RWPE2 (cell line): ENCODE results near the gene NDRG2.
"Not testable (repeated sequence)": the region's sequence is repeated elsewhere in the genome, so short reads cannot be mapped to it uniquely, and the experiment has no call there.

ENCODE experiments used
- ATAC-seq: fragments of 200-7000 bp; cut with Tn5 transposase; 3 replicates; pipeline ENCODE4 v1.9.1; 2021; ENCODE audit warnings: low read depth
- DNase-seq: peaks from one replicate; pipeline ENCODE4 v3.0.0-alpha.2; 2020; ENCODE audit warnings: low spot score
- H3K27ac ChIP-seq: fragments of 450-650 bp; 2 replicates; pipeline ENCODE4 v1.5.1; 2017; ENCODE audit warnings: mild to moderate bottlenecking; ENCODE audit not compliant: poor library complexity, severe bottlenecking
- H3K27me3 ChIP-seq: fragments of 250-450 bp; sonication (Bioruptor Pico); 2 replicates; pipeline ENCODE4 v1.5.1; 2021; ENCODE audit warnings: mild to moderate bottlenecking, moderate library complexity; ENCODE audit not compliant: insufficient read depth, poor library complexity, severe bottlenecking
- H3K36me3 ChIP-seq: fragments of 250-450 bp; sonication (Bioruptor Pico); 2 replicates; pipeline ENCODE4 v1.5.1; 2020; ENCODE audit warnings: low read depth, mild to moderate bottlenecking, moderate library complexity
- H3K4me1 ChIP-seq: fragments of 250-450 bp; sonication (Bioruptor Pico); 2 replicates; pipeline ENCODE4 v1.5.1; 2021; ENCODE audit warnings: mild to moderate bottlenecking, moderate library complexity; ENCODE audit not compliant: insufficient read depth, poor library complexity, severe bottlenecking
- H3K4me3 ChIP-seq: fragments of 250-450 bp; sonication (Bioruptor Pico); 2 replicates; pipeline ENCODE4 v1.5.1; 2021; ENCODE audit warnings: mild to moderate bottlenecking, moderate library complexity; ENCODE audit not compliant: severe bottlenecking
- H3K9me3 ChIP-seq: fragments of 250-450 bp; sonication (Bioruptor Pico); 2 replicates; pipeline ENCODE4 v1.5.1; 2021; ENCODE audit warnings: mild to moderate bottlenecking, moderate library complexity; ENCODE audit not compliant: severe bottlenecking
- CTCF ChIP-seq: fragments of 450-650 bp; IDR thresholded peaks from one replicate; pipeline ENCODE4 v1.5.1; 2017; ENCODE audit warnings: mild to moderate bottlenecking, moderate library complexity; ENCODE audit not compliant: poor library complexity, severe bottlenecking

The NDRG2 gene

GRCh38 chr14:21043974-21044618 lies 19.2 kb upstream of the NDRG2 start:
- no peak for TF ChIP-seq CTCF
- DNase-seq: no peak
- ATAC-seq: no peak
- Histone ChIP-seq H3K27ac (no peak overlapping the region), H3K27me3 (no peaks in the 10 kb centered on the region), H3K36me3 (no peaks in the 10 kb centered on the region), H3K9me3 (no peaks in the 10 kb centered on the region), H3K4me1 (peaks cover 33% of the 10 kb centered on the region), H3K4me3 (no peak overlapping the region)

- H3K4me1 ChIP-seq: peaks cover 33% of the 10 kb centered on the region
- no peaks in the 10 kb centered on the region for H3K36me3 ChIP-seq
- no peaks in the 10 kb centered on the region for H3K9me3 ChIP-seq
- H3K27me3 ChIP-seq: no peaks in the 10 kb centered on the region
- DNase-seq (no peak), ATAC-seq (no peak)
- no peak overlapping the region for H3K4me3 ChIP-seq
- no peak for TF ChIP-seq CTCF
- H3K27ac ChIP-seq: no peak overlapping the region
Measured at GRCh38 chr14:21043387-21043973, 18.6 kb upstream of the NDRG2 start.

GRCh38 chr14:21042918-21043317 lies 18.1 kb upstream of the NDRG2 start:
- H3K9me3 ChIP-seq: no peaks in the 10 kb centered on the region

GRCh38 chr14:21041676-21042433 lies 17.0 kb upstream of the NDRG2 start, which contains the start of gene RNASE7:
Gene RNASE7 (plus strand): TSS chr14:21042362. CDS start chr14:21042993, 631 bp downstream.
- ATAC-seq (peak; percentile 92), DNase-seq (peak; percentile 86)
- Histone ChIP-seq H3K4me3 (peak within 1 kb of the TSS; percentile 5), H3K4me1 (peaks cover 33% of the 10 kb centered on the region), H3K9me3 (no peaks in the 10 kb centered on the region), H3K27ac (peak within 1 kb of the TSS; percentile 83), H3K27me3 (no peaks in the 10 kb centered on the region), H3K36me3 (no peaks in the 10 kb centered on the region)
- no peak for TF ChIP-seq CTCF

More at GRCh38 chr14:21042918-21043317, 18.1 kb upstream of the NDRG2 start:
- no peak for TF ChIP-seq CTCF
- Histone ChIP-seq H3K27ac (peak overlapping the region; percentile 83), H3K4me3 (no peak overlapping the region), H3K36me3 (no peaks in the 10 kb centered on the region), H3K27me3 (no peaks in the 10 kb centered on the region), H3K4me1 (peaks cover 33% of the 10 kb centered on the region)
- ATAC-seq: no peak
- no peak for DNase-seq

- DNase-seq, H3K36me3 ChIP-seq: not testable (repeated sequence)
Measured at GRCh38 chr14:21040941-21041340, 16.1 kb upstream of the NDRG2 start.

More at GRCh38 chr14:21040941-21041340, 16.1 kb upstream of the NDRG2 start:
- H3K4me1 ChIP-seq: peaks cover 33% of the 10 kb centered on the region
- peak overlapping the region; percentile 83 for H3K27ac ChIP-seq
- not testable (repeated sequence) for H3K9me3 ChIP-seq, H3K4me3 ChIP-seq, ATAC-seq, H3K27me3 ChIP-seq
